ENCODE results near the gene MAX.
"Not testable (repeated sequence)": the region's sequence is repeated elsewhere in the genome, so short reads cannot be mapped to it uniquely, and the experiment has no call there.

The MAX gene

DNA sequence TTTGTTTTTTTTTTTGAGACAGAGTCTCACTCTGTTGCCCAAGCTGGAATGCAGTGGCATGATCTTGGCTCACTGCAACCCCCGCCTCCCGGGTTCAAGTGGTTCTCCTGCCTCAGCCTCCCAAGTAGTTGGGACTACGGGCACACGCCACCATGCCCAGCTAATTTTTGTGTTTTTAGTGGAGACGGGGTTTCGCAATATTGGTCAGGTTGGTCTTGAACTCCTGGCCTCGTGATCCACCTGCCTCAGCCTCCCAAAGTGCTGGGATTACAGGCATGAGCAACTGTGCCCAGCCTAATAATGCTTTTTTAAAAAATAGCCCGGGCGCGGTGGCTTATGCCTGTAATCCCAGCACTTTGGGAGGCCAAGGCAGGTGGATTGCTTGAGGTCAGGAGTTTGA is 71.0 kb downstream of the MAX start:
- H4K5ac ChIP-seq (ENCODE audit: low read length); DNase-seq; H3K79me2 ChIP-seq (ENCODE audit: control insufficient read depth, insufficient read depth, low read length); H3K4ac ChIP-seq (ENCODE audit: low read depth, low read length); H2BK5ac ChIP-seq (ENCODE audit: low read length); H3K9ac ChIP-seq (ENCODE audit: low read length); H3K4me3 ChIP-seq (ENCODE audit: low read length); H2AK5ac ChIP-seq (ENCODE audit: low read length); H3K56ac ChIP-seq (ENCODE audit: low read length); H4K8ac ChIP-seq (ENCODE audit: low read depth, low read length); H3K27ac ChIP-seq (ENCODE audit: low read depth, low read length); H3K18ac ChIP-seq (ENCODE audit: low read length); H2BK15ac ChIP-seq (replicated peaks; ENCODE audit: low read depth); H2BK120ac ChIP-seq (ENCODE audit: low read depth, low read length); H3K4me2 ChIP-seq (ENCODE audit: low read length); H3K79me1 ChIP-seq (ENCODE audit: low read length); H3K36me3 ChIP-seq (ENCODE audit: control insufficient read depth, insufficient read depth, low read length); H3K27me3 ChIP-seq (ENCODE audit: insufficient read depth, low read length, poor library complexity); H3K4me1 ChIP-seq (ENCODE audit: control insufficient read depth, low read depth, low read length); H3K23ac ChIP-seq (ENCODE audit: low read length): not testable (repeated sequence)
- no CpG with 5 or more reads among the region's 10 CpGs for WGBS (ENCODE audit: extremely low coverage, insufficient coverage, low lambda C conversion rate)

DNA sequence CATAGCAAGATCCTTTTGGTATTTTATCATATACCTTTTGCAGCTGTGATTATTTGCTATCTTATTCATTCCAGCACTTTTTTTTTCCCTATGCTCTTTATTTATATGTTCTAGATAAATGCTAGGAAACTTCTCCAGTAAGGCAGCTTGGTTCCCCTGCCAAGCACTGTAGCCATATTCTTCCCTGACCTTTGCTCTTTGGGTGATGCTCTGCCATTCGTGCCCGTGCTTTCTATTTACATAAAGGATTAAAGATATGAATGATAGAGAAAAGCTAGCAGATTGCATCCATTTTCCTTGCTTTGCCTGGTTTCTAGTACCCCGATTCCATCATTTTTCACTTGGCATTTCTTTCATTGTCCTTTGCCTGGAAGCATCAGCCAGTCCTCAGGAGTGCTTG is 73.4 kb downstream of the MAX start:
- Histone ChIP-seq H3K9ac (ENCODE audit: low read length) (no peak overlapping the region), H3K56ac (ENCODE audit: low read length) (no peak overlapping the region), H4K8ac (ENCODE audit: low read depth, low read length) (no peak overlapping the region), H3K4me3 (ENCODE audit: low read length) (no peak overlapping the region), H3K4ac (ENCODE audit: low read depth, low read length) (no peak overlapping the region), H3K79me1 (ENCODE audit: low read length) (no peaks in the 10 kb centered on the region), H3K27me3 (ENCODE audit: insufficient read depth, low read length, poor library complexity) (no peaks in the 10 kb centered on the region), H4K5ac (ENCODE audit: low read length) (no peak overlapping the region), H3K36me3 (ENCODE audit: control insufficient read depth, insufficient read depth, low read length) (no peaks in the 10 kb centered on the region), H3K4me1 (ENCODE audit: control insufficient read depth, low read depth, low read length) (no peaks in the 10 kb centered on the region), H3K18ac (ENCODE audit: low read length) (no peak overlapping the region), H3K23ac (ENCODE audit: low read length) (no peak overlapping the region), H3K4me2 (ENCODE audit: low read length) (no peak overlapping the region), H3K27ac (ENCODE audit: low read depth, low read length) (no peak overlapping the region), H2BK120ac (ENCODE audit: low read depth, low read length) (no peak overlapping the region), H2BK15ac (replicated peaks; ENCODE audit: low read depth) (no peak overlapping the region), H2BK5ac (ENCODE audit: low read length) (no peak overlapping the region), H3K79me2 (ENCODE audit: control insufficient read depth, insufficient read depth, low read length) (no peaks in the 10 kb centered on the region), H2AK5ac (ENCODE audit: low read length) (no peak overlapping the region)
- WGBS (ENCODE audit: extremely low coverage, insufficient coverage, low lambda C conversion rate), result no CpG with 5 or more reads among the region's 3 CpGs
- DNase-seq, result no peak

DNA sequence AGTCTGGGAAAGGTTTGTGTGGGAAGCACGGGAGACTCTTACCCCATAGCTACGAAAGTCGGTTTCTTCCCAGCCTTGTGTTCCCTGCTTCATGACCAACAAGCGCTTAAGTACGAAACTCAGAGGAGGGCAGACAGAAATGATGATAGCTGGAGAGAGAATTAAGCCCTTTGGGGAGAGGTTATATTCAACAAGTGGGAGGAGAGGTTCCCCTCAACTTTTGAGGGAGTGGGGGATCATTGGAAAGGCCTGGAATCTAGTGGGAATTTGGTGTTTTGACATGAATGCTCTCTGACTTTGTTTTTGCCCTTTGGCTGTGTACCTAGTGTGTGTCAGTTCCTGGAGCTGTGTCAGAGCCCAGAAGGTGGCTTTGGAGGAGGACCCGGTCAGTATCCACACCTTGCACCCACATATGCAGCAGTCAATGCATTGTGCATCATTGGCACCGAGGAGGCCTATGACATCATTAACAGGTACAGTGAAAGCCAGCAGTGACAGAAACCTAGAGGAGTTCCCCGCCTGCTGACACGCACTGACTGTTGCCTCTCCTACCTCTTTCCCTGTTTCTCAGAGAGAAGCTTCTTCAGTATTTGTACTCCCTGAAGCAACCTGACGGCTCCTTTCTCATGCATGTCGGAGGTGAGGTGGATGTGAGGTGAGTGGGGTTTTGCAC is 75.1 kb downstream of the MAX start:
- Histone ChIP-seq H2AK5ac (ENCODE audit: low read length) (no peak overlapping the region), H3K23ac (ENCODE audit: low read length) (no peak overlapping the region), H3K56ac (ENCODE audit: low read length) (no peak overlapping the region), H3K27me3 (ENCODE audit: insufficient read depth, low read length, poor library complexity) (no peaks in the 10 kb centered on the region), H3K9ac (ENCODE audit: low read length) (no peak overlapping the region), H3K18ac (ENCODE audit: low read length) (no peak overlapping the region), H3K27ac (ENCODE audit: low read depth, low read length) (no peak overlapping the region), H3K4me3 (ENCODE audit: low read length) (no peak overlapping the region), H3K4me1 (ENCODE audit: control insufficient read depth, low read depth, low read length) (no peaks in the 10 kb centered on the region), H4K8ac (ENCODE audit: low read depth, low read length) (no peak overlapping the region), H3K36me3 (ENCODE audit: control insufficient read depth, insufficient read depth, low read length) (no peaks in the 10 kb centered on the region), H3K4me2 (ENCODE audit: low read length) (no peak overlapping the region), H3K79me1 (ENCODE audit: low read length) (no peaks in the 10 kb centered on the region), H3K79me2 (ENCODE audit: control insufficient read depth, insufficient read depth, low read length) (no peaks in the 10 kb centered on the region), H2BK15ac (replicated peaks; ENCODE audit: low read depth) (no peak overlapping the region), H2BK120ac (ENCODE audit: low read depth, low read length) (no peak overlapping the region), H3K4ac (ENCODE audit: low read depth, low read length) (no peak overlapping the region), H2BK5ac (ENCODE audit: low read length) (no peak overlapping the region), H4K5ac (ENCODE audit: low read length) (no peak overlapping the region)
- DNase-seq, result no peak
- WGBS (ENCODE audit: extremely low coverage, insufficient coverage, low lambda C conversion rate), result no CpG with 5 or more reads among the region's 11 CpGs

DNA sequence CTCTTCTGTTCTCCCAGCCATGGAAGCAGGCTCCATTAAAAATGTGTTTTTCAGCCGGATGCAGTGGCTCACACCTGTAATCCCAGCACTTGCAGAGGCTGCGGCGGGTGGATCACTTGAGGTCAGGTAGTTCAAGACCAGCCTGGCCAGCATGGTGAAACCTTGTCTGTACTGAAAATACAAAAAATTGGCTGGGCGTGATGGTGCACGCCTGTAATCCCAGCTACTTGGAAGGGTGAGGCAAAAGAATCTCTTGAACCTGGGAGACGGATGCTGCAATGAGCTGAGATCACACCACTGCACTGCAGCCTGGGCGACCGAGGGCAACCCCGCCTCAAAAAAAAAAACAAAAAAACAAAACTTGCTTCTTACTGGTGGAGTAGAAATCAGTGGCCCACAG is 75.8 kb downstream of the MAX start:
- Histone ChIP-seq H3K18ac (ENCODE audit: low read length) (no peak overlapping the region), H2BK120ac (ENCODE audit: low read depth, low read length) (no peak overlapping the region), H3K9ac (ENCODE audit: low read length) (no peak overlapping the region), H3K27ac (ENCODE audit: low read depth, low read length) (no peak overlapping the region), H2BK5ac (ENCODE audit: low read length) (no peak overlapping the region), H4K5ac (ENCODE audit: low read length) (no peak overlapping the region), H3K4me1 (ENCODE audit: control insufficient read depth, low read depth, low read length) (no peaks in the 10 kb centered on the region), H3K56ac (ENCODE audit: low read length) (no peak overlapping the region), H3K79me1 (ENCODE audit: low read length) (no peaks in the 10 kb centered on the region), H3K4me2 (ENCODE audit: low read length) (no peak overlapping the region), H3K4me3 (ENCODE audit: low read length) (no peak overlapping the region), H3K79me2 (ENCODE audit: control insufficient read depth, insufficient read depth, low read length) (no peaks in the 10 kb centered on the region), H4K8ac (ENCODE audit: low read depth, low read length) (no peak overlapping the region), H3K23ac (ENCODE audit: low read length) (no peak overlapping the region), H2BK15ac (replicated peaks; ENCODE audit: low read depth) (no peak overlapping the region), H3K36me3 (ENCODE audit: control insufficient read depth, insufficient read depth, low read length) (no peaks in the 10 kb centered on the region), H3K27me3 (ENCODE audit: insufficient read depth, low read length, poor library complexity) (no peaks in the 10 kb centered on the region), H3K4ac (ENCODE audit: low read depth, low read length) (no peak overlapping the region), H2AK5ac (ENCODE audit: low read length) (no peak overlapping the region)
- no peak for DNase-seq
- no CpG with 5 or more reads among the region's 9 CpGs for whole genome bisulfite sequencing (ENCODE audit: extremely low coverage, insufficient coverage, low lambda C conversion rate)

DNA sequence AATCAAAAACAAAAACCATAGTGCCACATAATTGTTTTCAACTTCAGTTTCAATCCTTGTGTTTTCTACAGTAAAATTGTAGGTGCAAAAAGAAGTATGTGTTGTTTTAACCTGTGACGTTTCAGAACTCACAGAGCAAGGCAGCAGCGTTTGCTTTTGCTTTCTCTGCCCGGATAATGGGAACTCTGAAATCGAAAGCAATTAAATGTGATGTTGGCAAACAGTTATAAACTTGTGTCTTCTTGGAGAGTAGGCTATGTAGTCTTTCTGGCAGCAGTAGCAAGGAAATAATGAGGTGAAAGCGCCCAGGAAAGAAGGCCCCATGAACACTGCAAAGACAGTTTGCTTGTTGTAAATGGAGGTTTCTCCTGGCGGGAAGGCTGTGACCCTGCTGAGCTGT is 76.5 kb downstream of the MAX start:
- no peaks in the 10 kb centered on the region for H3K4me1 ChIP-seq (ENCODE audit: control insufficient read depth, low read depth, low read length)

More for the DNA sequence above, 76.5 kb downstream of the MAX start:
- Histone ChIP-seq H3K56ac (ENCODE audit: low read length) (no peak overlapping the region), H2AK5ac (ENCODE audit: low read length) (no peak overlapping the region), H3K4ac (ENCODE audit: low read depth, low read length) (no peak overlapping the region), H3K9ac (ENCODE audit: low read length) (no peak overlapping the region), H2BK5ac (ENCODE audit: low read length) (no peak overlapping the region), H3K23ac (ENCODE audit: low read length) (no peak overlapping the region), H3K27ac (ENCODE audit: low read depth, low read length) (no peak overlapping the region), H2BK15ac (replicated peaks; ENCODE audit: low read depth) (no peak overlapping the region), H4K5ac (ENCODE audit: low read length) (no peak overlapping the region), H3K27me3 (ENCODE audit: insufficient read depth, low read length, poor library complexity) (no peaks in the 10 kb centered on the region), H3K79me2 (ENCODE audit: control insufficient read depth, insufficient read depth, low read length) (no peaks in the 10 kb centered on the region), H3K4me3 (ENCODE audit: low read length) (no peak overlapping the region), H3K36me3 (ENCODE audit: control insufficient read depth, insufficient read depth, low read length) (no peaks in the 10 kb centered on the region), H3K4me2 (ENCODE audit: low read length) (no peak overlapping the region), H3K79me1 (ENCODE audit: low read length) (no peaks in the 10 kb centered on the region), H4K8ac (ENCODE audit: low read depth, low read length) (no peak overlapping the region), H3K18ac (ENCODE audit: low read length) (no peak overlapping the region), H2BK120ac (ENCODE audit: low read depth, low read length) (no peak overlapping the region)
- no CpG with 5 or more reads among the region's 6 CpGs for WGBS (ENCODE audit: extremely low coverage, insufficient coverage, low lambda C conversion rate)
- no peak for DNase-seq

Data from mesendoderm (in vitro differentiated cells).